NCI-H187 treated with DMSO at 0.1 percent for 48 hours (cell line): ENCODE results near the gene KRTAP5-6.
"Not testable (repeated sequence)": the region's sequence is repeated elsewhere in the genome, so short reads cannot be mapped to it uniquely, and the experiment has no call there.

Source experiments
- DNase-seq: peaks from one replicate; lab custom pipeline; 2025; lab: John Stamatoyannopoulos, UW

KRTAP5-6 gene

DNA sequence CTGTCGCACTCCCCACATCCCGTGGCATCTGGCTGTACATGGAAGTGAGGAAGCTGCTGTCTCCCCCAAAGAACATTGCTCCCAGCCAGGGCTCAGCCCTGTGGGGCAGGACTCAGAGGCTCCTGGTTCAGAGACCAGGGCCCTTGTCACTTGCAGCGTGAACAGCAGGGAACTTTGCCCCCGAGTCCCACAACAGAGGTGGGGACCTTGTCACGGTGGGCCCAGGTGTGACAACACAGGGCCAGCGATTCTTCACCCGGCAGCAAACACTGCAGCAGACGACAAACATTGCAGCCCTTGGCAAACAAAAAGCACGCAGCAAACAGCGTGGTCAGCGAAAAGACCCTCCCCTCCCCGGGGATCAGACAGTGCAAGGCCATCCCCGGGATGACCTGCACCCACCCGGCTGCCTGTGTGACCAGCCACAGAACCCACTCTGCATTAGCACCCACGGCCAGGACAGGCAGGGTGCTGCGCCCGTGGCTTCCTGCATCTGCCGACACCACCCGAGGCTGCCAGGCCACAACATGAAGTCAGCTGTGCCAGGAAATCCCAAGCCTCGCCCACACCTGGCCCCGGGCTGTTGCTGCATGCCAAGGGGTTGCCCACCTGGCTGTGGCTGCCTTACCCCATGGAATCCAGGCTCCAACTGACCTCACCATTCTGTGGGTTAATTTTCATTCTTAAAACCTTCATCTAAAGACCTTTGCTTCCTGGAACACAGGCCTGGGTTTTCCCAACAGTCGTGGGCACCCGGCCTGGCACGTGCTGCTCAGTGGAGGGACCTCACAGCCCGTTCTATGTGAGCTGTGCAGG is 35.3 kb upstream of the KRTAP5-6 start:
- not testable (repeated sequence) for DNase-seq

GRCh38 chr11:1662699-1663283 is 34.2 kb upstream of the KRTAP5-6 start:
- not testable (repeated sequence) for DNase-seq

GRCh38 chr11:1665313-1665712 is 31.7 kb upstream of the KRTAP5-6 start:
- no peak for DNase-seq

DNA sequence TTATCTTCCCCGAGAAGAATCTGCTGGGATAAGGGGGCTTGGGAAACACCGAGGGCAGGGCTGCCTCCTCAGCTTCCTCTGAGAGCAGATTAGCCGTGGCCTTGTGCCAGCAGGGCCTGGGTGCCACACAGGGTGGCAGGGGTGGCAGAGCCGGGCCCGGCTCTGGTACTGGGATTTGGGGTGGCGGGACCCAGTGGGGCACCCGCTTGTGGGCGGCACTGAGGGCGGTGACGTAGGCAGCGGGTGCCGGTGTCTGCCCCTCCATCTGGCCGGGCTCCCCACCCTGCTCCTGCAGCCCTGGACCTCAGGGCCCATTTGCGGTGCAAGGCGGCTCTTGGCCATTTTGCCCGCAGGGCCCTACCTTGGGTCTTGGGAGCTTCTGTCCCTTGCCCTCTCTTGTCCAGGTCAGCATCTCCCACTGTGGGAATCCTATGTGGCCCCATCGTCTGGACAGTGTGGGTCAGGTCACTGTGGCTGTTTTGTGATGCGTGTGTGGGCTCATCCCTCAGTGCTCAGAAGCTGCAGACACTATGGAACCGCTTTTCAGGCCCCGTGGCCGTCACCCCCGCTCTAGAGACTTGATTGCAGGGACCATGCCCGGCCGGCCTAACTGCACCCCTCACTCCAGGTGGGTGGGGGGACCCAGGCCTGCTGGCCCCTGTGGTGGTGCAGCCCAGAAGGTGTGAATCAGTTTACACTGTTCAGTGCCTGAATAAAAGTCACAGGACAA is 29.7 kb upstream of the KRTAP5-6 start:
- DNase-seq: no peak

- no peak for DNase-seq
These were observed 29.1 kb upstream of the KRTAP5-6 start for GRCh38 chr11:1667906-1668305.

GRCh38 chr11:1668911-1669473 is 28.0 kb upstream of the KRTAP5-6 start:
- DNase-seq: no peak

GRCh38 chr11:1669546-1670218 is 27.3 kb upstream of the KRTAP5-6 start:
- DNase-seq: no peak

DNA sequence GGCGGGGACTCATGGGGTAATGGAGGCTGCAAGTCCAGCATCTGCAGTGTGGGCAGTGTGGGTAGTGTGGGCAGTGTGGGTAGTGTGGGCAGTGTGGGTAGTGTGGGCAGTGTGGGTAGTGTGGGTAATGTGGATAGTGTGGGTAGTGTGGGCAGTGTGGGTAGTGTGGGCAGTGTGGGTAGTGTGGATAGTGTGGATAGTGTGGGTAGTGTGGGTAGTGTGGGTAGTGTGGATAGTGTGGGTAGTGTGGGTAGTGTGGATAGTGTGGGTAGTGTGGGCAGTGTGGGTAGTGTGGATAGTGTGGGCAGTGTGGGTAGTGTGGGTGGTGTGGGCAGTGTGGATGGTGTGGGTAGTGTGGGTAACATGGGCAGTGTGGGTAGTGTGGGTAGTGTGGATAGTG is 26.5 kb upstream of the KRTAP5-6 start:
- DNase-seq: not testable (repeated sequence)

DNA sequence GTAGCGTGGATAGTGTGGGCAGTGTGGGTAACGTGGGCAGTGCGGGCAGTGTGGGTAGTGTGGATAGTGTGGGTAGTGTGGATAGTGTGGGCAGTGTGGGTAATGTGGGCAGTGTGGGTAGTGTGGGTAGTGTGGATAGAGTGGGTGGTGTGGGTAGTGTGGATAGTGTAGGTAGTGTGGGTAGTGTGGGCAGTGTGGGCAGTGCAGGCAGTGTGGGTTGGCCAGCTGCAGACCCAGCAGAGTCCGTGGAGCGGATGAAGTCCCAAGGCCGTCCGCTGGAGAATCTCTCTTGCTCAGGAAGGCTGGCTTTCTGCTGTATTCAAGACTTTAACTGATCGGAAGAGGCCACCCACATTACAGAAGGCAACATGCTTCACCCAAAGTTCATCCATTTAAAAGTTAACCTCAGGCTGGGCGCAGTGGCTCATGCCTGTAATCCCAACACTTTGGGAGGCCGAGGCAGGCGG is 26.1 kb upstream of the KRTAP5-6 start:
- no peak for DNase-seq

DNA sequence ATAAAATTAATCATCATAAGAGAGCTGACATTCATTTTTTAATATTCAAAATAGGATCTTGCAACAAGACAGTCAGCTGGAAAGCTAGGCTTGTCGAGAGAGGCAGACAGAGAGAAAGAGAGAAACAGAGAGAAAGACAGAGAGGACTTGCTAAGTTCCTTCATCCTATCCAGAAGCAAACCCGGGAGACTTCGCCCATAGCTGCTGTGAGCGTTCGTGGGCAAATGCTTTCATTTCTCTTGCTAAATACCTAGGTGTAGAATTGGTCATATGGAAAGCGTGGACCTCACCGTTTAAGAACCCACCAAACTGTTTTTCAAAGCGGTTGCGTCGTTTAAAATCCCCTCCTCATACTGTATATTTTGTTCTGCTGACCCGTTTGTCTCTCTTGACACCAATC is 25.3 kb upstream of the KRTAP5-6 start:
- no peak for DNase-seq

DNA sequence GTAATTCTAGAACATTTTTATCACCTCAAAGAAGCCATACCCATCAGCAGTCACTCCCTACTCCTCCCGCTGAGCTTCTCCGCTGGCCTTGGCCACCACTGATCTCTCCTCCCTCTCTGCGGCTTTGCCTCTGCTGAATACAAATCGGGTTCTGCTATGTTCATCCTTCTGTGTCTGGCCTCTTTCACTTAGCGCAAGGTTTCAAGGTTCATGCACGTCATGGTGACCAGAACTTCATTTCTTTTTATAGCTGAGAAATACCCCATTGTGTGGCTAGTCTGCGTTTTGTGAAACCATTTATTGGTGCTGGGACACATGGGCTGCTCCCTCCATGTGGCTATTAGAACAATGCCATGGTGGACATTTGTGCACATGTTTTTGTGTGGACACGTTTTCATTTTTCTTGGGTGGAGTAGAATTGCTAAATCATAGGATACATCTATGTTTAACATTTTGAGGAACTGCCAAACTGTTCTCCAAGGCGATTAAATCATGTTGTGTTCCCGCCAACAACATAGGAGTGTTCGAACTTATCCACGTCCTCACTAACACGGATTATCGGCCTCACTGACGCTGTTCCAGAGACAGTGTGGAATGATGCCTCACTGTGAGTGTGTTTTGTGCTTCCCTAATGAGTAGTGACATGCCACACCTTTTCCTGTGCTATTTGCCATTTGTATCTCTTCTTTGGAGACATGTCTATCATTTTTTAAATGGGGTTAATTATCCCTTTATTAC is 24.2 kb upstream of the KRTAP5-6 start:
- DNase-seq: no peak

DNA sequence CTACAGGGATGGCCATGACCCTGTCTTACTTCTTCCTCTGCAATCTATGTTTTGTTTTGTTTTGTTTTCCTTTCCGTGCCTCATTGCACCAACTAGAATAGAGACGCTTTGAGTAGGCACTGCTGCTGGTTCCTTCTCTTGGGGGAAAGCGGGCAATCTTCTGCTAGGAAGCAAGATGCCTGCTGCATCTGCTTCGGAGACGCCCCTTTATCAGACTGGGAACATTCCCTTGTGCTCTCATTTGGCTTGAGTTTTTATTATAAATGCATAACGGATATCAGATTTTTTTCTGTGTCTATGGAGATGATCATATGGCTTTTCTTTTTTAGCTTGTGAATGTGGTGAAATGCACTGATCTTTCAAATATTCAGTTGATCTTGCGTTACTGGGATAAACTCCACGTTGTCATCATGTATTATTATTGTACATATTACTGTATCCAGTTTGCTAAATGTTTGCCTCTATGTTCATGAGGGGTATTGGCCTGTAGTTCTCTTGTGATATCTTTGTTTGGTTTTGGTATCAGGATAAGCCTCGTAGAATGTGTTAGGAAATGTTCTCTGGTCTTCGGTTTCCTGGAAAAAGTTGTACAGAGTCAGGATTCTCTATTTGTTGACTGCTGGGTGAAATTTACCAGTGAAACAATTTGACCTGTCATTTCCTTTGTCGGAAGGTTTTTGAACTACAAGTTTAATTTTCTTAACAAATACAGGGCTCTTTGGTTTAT is 23.4 kb upstream of the KRTAP5-6 start:
- no peak for DNase-seq

GRCh38 chr11:1674173-1675131 is 22.5 kb upstream of the KRTAP5-6 start:
- no peak for DNase-seq

- no peak for DNase-seq
These were observed 21.3 kb upstream of the KRTAP5-6 start for GRCh38 chr11:1675536-1676228.

- no peak for DNase-seq
These were observed 20.7 kb upstream of the KRTAP5-6 start for GRCh38 chr11:1676229-1676740.

GRCh38 chr11:1679881-1680280 is 17.1 kb upstream of the KRTAP5-6 start:
- no peak for DNase-seq

GRCh38 chr11:1682225-1682905 is 14.6 kb upstream of the KRTAP5-6 start:
- DNase-seq: no peak

GRCh38 chr11:1683216-1683615 is 13.8 kb upstream of the KRTAP5-6 start:
- not testable (repeated sequence) for DNase-seq
